H1 (cell line): ENCODE measurements around the gene PLEKHA5. TPM values are rescaled to one million over a fixed set of nuclear protein-coding genes. Genes with fewer than 3 reads are reported as not detected.

Source experiments
- CTCF ChIA-PET: fragments of 300-600 bp; sonication (Branson Sonifier 250); formaldehyde crosslinking; loops from one replicate; lab custom pipeline; 2021; ENCODE audit not compliant: partially characterized antibody; lab: Charles Lee
- POLR2A ChIA-PET: fragments of 300-600 bp; sonication (Branson Sonifier 250); formaldehyde crosslinking; loops from one replicate; lab custom pipeline; 2021; ENCODE audit warnings: inconsistent platforms; ENCODE audit not compliant: partially characterized antibody; lab: Charles Lee
- DNase-seq, 2 experiments: peaks; one replicate each; pipeline versions ENCODE4 v3.0.0 to v3.0.0-alpha.2; 2010 to 2022; ENCODE audit warnings: low spot score in 2 of 2, low read depth in 1 of 2, mixed read lengths in 1 of 2
- FAIRE-seq: peaks from 2 replicates; lab custom pipeline; 2011; peaks lifted over from hg19 to GRCh38; lab: Jason Lieb, UNC
- H2AFZ ChIP-seq: 2 replicates; pipeline ENCODE4 v1.8.1; 2012; ENCODE audit warnings: low read length, inconsistent platforms
- H2AK5ac ChIP-seq: 2 replicates; pipeline ENCODE4 v1.6.1; 2013; ENCODE audit warnings: low read depth, low read length
- H2BK120ac ChIP-seq: replicated peaks from 2 replicates; pipeline ENCODE3; 2013; ENCODE audit warnings: low read depth, low read length, inconsistent platforms
- H2BK12ac ChIP-seq: 2 replicates; pipeline ENCODE4 v1.6.1; 2013; ENCODE audit warnings: low read depth, low read length
- H2BK15ac ChIP-seq: 2 replicates; pipeline ENCODE4 v1.6.1; 2013; ENCODE audit warnings: low read length
- H2BK20ac ChIP-seq: 2 replicates; pipeline ENCODE4 v1.6.1; 2013; ENCODE audit warnings: low read length
- H2BK5ac ChIP-seq: 2 replicates; pipeline ENCODE4 v1.6.1; 2013; ENCODE audit warnings: low read depth, low read length
- H3K14ac ChIP-seq: 2 replicates; pipeline ENCODE4 v1.6.1; 2013; ENCODE audit warnings: inconsistent platforms; ENCODE audit not compliant: insufficient read length
- H3K18ac ChIP-seq: 2 replicates; pipeline ENCODE4 v1.6.1; 2013; ENCODE audit warnings: low read length; ENCODE audit errors: extremely low read depth
- H3K23ac ChIP-seq: 2 replicates; pipeline ENCODE4 v1.6.1; 2013; ENCODE audit warnings: inconsistent platforms; ENCODE audit not compliant: insufficient read length
- H3K23me2 ChIP-seq: 2 replicates; pipeline ENCODE4 v1.6.1; 2013; ENCODE audit warnings: low read depth, low read length
- H3K27ac ChIP-seq: 2 replicates; pipeline ENCODE4 v1.6.1; 2011; ENCODE audit warnings: low read depth, low read length, inconsistent platforms
- H3K27me3 ChIP-seq, 4 experiments: replicated peaks in 1 of 4; 1 replicate in 1 of 4; 2 replicates in 3 of 4; pipeline versions ENCODE4 v1.6.1 to v1.8.1; 2011 to 2013; ENCODE audit warnings: low read length in 3 of 4, mild to moderate bottlenecking in 3 of 4, inconsistent platforms in 2 of 4, mixed read lengths in 2 of 4, moderate library complexity in 1 of 4; ENCODE audit not compliant: control insufficient read depth in 3 of 4, insufficient read depth in 3 of 4; ENCODE audit errors: extremely low read depth in 1 of 4
- H3K36me3 ChIP-seq, 4 experiments: 2 replicates each; pipeline versions ENCODE4 v1.6.1 to v1.8.1; 2011 to 2013; ENCODE audit warnings: mild to moderate bottlenecking in 4 of 4, low read length in 3 of 4, moderate library complexity in 2 of 4, control low read depth in 1 of 4, inconsistent platforms in 1 of 4; ENCODE audit not compliant: insufficient read depth in 4 of 4, control insufficient read depth in 2 of 4
- H3K4ac ChIP-seq: replicated peaks from 2 replicates; pipeline ENCODE3; 2013; ENCODE audit warnings: low read length, low read depth, mixed read lengths, inconsistent platforms; ENCODE audit not compliant: insufficient read length
- H3K4me1 ChIP-seq, 4 experiments: replicated peaks in 1 of 4; 1 replicate in 1 of 4; 2 replicates in 3 of 4; pipeline versions ENCODE4 v1.6.1 to v1.8.1; 2011 to 2013; ENCODE audit warnings: low read length in 3 of 4, inconsistent platforms in 2 of 4, mixed read lengths in 1 of 4; ENCODE audit not compliant: insufficient read depth in 4 of 4, control insufficient read depth in 3 of 4
- H3K4me2 ChIP-seq, 2 experiments: 2 replicates each; pipeline versions ENCODE4 v1.6.1 to v1.8.1; 2011 to 2013; ENCODE audit warnings: low read depth in 2 of 2, low read length in 2 of 2, control low read depth in 1 of 2, inconsistent platforms in 1 of 2, mild to moderate bottlenecking in 1 of 2; ENCODE audit not compliant: insufficient read depth in 1 of 2
- H3K4me3 ChIP-seq, 4 experiments: fragments of 200-600, 300-600 bp in 1 of 4; sonication (generic), shearing (Covaris generic), sonication (Bioruptor Twin) in 1 of 4; 2 replicates each; pipeline versions ENCODE4 v1.5.1 to v1.8.1; 2011 to 2016; ENCODE audit warnings: low read length in 4 of 4, low read depth in 3 of 4, control low read depth in 2 of 4, inconsistent platforms in 2 of 4, mild to moderate bottlenecking in 2 of 4, mixed read lengths in 1 of 4, moderate library complexity in 1 of 4; ENCODE audit not compliant: insufficient read depth in 2 of 4; ENCODE audit errors: extremely low read depth in 1 of 4
- H3K56ac ChIP-seq: replicated peaks from 2 replicates; pipeline ENCODE3; 2013; ENCODE audit warnings: low read depth, mild to moderate bottlenecking, mixed read lengths, low read length, inconsistent platforms; ENCODE audit not compliant: insufficient read length
- H3K79me1 ChIP-seq: 2 replicates; pipeline ENCODE4 v1.6.1; 2013; ENCODE audit warnings: low read depth, low read length, control low read depth
- H3K79me2 ChIP-seq, 2 experiments: 2 replicates each; pipeline versions ENCODE4 v1.6.1 to v1.8.1; 2012 to 2013; ENCODE audit warnings: low read length in 2 of 2, mild to moderate bottlenecking in 2 of 2, inconsistent platforms in 1 of 2; ENCODE audit not compliant: insufficient read depth in 2 of 2, control insufficient read depth in 1 of 2
- H3K9ac ChIP-seq, 4 experiments: replicated peaks in 1 of 4; 1 replicate in 1 of 4; 2 replicates in 3 of 4; pipeline versions ENCODE4 v1.6.1 to v1.8.1; 2011 to 2013; ENCODE audit warnings: low read depth in 3 of 4, low read length in 3 of 4, control low read depth in 2 of 4, mild to moderate bottlenecking in 2 of 4, moderate library complexity in 2 of 4, inconsistent platforms in 1 of 4; ENCODE audit errors: extremely low read depth in 1 of 4
- H3K9me3 ChIP-seq, 2 experiments: 2 replicates each; pipeline versions ENCODE4 v1.6.1 to v1.8.1; 2012 to 2013; ENCODE audit warnings: mild to moderate bottlenecking in 2 of 2, moderate library complexity in 2 of 2, control low read depth in 1 of 2, inconsistent platforms in 1 of 2, low read depth in 1 of 2, low read length in 1 of 2, mixed read lengths in 1 of 2; ENCODE audit not compliant: insufficient read depth in 2 of 2
- H4K20me1 ChIP-seq, 2 experiments: replicated peaks in 1 of 2; 2 replicates each; pipeline versions ENCODE3 to v1.8.1; 2011 to 2013; ENCODE audit warnings: inconsistent platforms in 2 of 2, low read length in 2 of 2, mild to moderate bottlenecking in 1 of 2; ENCODE audit not compliant: insufficient read depth in 2 of 2, control insufficient read depth in 1 of 2
- H4K5ac ChIP-seq: 2 replicates; pipeline ENCODE4 v1.6.1; 2013; ENCODE audit warnings: low read length, low read depth, mixed read lengths, inconsistent platforms; ENCODE audit not compliant: insufficient read length
- H4K8ac ChIP-seq: 2 replicates; pipeline ENCODE4 v1.8.0; 2013; ENCODE audit warnings: mild to moderate bottlenecking, moderate library complexity, low read length, inconsistent platforms; ENCODE audit not compliant: insufficient read depth; ENCODE audit errors: extremely low read depth
- H4K91ac ChIP-seq: replicated peaks from 2 replicates; pipeline ENCODE3; 2013; ENCODE audit warnings: low read length, mixed read lengths, inconsistent platforms; ENCODE audit not compliant: insufficient read length
- BACH1 ChIP-seq: IDR thresholded peaks from 2 replicates; pipeline ENCODE4 v1.6.1; 2012; ENCODE audit warnings: low read length, improper control_type of control experiment
- EP300 ChIP-seq, 2 experiments: IDR thresholded peaks; 1 replicate in 1 of 2; 2 replicates in 1 of 2; pipeline ENCODE4 v1.6.1; 2011 to 2012; ENCODE audit warnings: low read depth in 2 of 2, low read length in 2 of 2, mild to moderate bottlenecking in 2 of 2, borderline replicate concordance in 1 of 2, inconsistent platforms in 1 of 2, moderate library complexity in 1 of 2
- GTF2F1 ChIP-seq: IDR thresholded peaks from 2 replicates; pipeline ENCODE4 v1.6.1; 2012; ENCODE audit warnings: low read depth, low read length, improper control_type of control experiment, borderline replicate concordance
- JUN ChIP-seq: IDR thresholded peaks from 2 replicates; pipeline ENCODE4 v1.6.1; 2011; ENCODE audit warnings: low read depth, mild to moderate bottlenecking, improper control_type of control experiment, low read length
- POLR2AphosphoS5 ChIP-seq: IDR thresholded peaks from 2 replicates; pipeline ENCODE4 v1.6.1; 2011; ENCODE audit warnings: low read depth, low read length
- RBBP5 ChIP-seq: IDR thresholded peaks from 2 replicates; pipeline ENCODE4 v1.7.1; 2012; ENCODE audit warnings: low read depth, mild to moderate bottlenecking, inconsistent platforms, low read length, moderate library complexity, borderline replicate concordance
- RXRA ChIP-seq: IDR thresholded peaks from 2 replicates; pipeline ENCODE4 v1.6.1; 2011; ENCODE audit warnings: low read depth, mild to moderate bottlenecking, low read length, moderate library complexity; ENCODE audit not compliant: insufficient read depth
- SP1 ChIP-seq: IDR thresholded peaks from 2 replicates; pipeline ENCODE4 v1.6.1; 2011; ENCODE audit warnings: low read depth, low read length
- SP4 ChIP-seq: IDR thresholded peaks from 2 replicates; pipeline ENCODE4 v1.6.1; 2012; ENCODE audit warnings: low read length, inconsistent platforms
- WGBS, 2 experiments: shearing (Covaris generic) in 1 of 2; methylation state at CpG; one replicate each; pipeline versions ENCODE4 v1.1.6 to v1.1.7; 2013 to 2015; ENCODE audit warnings: low lambda C conversion rate in 2 of 2, mixed read lengths in 2 of 2, inconsistent platforms in 1 of 2, low coverage in 1 of 2, missing lambda C conversion rate in 1 of 2; ENCODE audit not compliant: insufficient replicate concordance in 2 of 2, insufficient coverage in 1 of 2, insufficient read length in 1 of 2; ENCODE audit errors: extremely low coverage in 1 of 2, missing lambda C conversion rate in 1 of 2; 5-methylcytosine and 5-hydroxymethylcytosine counted together
- polyA plus RNA-seq, 7 experiments: library from polyadenylated mRNA; depleted of rRNA in 3 of 7; stranded (reverse) in 5 of 7; unstranded in 2 of 7; fragments of >200 nt in 5 of 7; fragments of 200-250 nt in 2 of 7; gene quantifications; 1 replicate in 5 of 7; 2 replicates in 1 of 7; 4 replicates in 1 of 7; pipeline versions ENCODE4 v1.2.1 to v1.2.3, GENCODE V29; 2011 to 2013; ENCODE audit warnings: missing spikeins in 2 of 7, mixed read lengths in 2 of 7
- total RNA-seq: library from RNA; stranded (reverse); fragmentation: NEBNext Ultra II Directional; extraction: Animal tissue kit (Norgen Biotek cat#: 25700); gene quantifications from 2 replicates; pipeline ENCODE4 v1.2.1, GENCODE V29; 2021

PLEKHA5 gene
- total and polyA plus RNA-seq, 2 of the 8 experiments (the other 6 are each of a cell fraction or from before 2014, with no cell fraction given) = 17.2 to 66.1 TPM

GRCh38 chr12:19191089-19191488 is 61.6 kb downstream of the PLEKHA5 start:
- Histone ChIP-seq H3K79me1 (no peaks in the 10 kb centered on the region), H3K4me3 (no peak overlapping the region), H3K23me2 (no peaks in the 10 kb centered on the region), H3K56ac (no peak overlapping the region), H4K8ac (no peak overlapping the region), H3K9ac (no peak overlapping the region), H3K4me2 (no peak overlapping the region), H3K36me3 (no peaks in the 10 kb centered on the region; a peak in 1 of 8 replicates), H3K27me3 (no peaks in the 10 kb centered on the region), H2BK15ac (no peak overlapping the region), H3K4ac (no peak overlapping the region), H2BK12ac (no peak overlapping the region), H2AK5ac (no peak overlapping the region), H4K91ac (no peak overlapping the region), H4K5ac (no peak overlapping the region), H3K23ac (no peak overlapping the region), H2BK20ac (no peak overlapping the region), H4K20me1 (peaks cover 2 to 3% of the 10 kb centered on the region in 2 experiments), H3K79me2 (peaks cover 4 to 99% of the 10 kb centered on the region in 2 experiments; a peak in 3 of 4 replicates), H3K4me1 (peaks cover 0 to 17% (median 7%) of the 10 kb centered on the region in 4 experiments; a peak in 6 of 7 replicates), H2AFZ (no peak overlapping the region), H3K9me3 (no peaks in the 10 kb centered on the region), H2BK5ac (no peak overlapping the region), H3K18ac (no peak overlapping the region), H3K27ac (no peak overlapping the region), H2BK120ac (no peak overlapping the region), H3K14ac (no peak overlapping the region)
- no peak for FAIRE-seq
- ChIA-PET POLR2A (interaction anchor here (0.9 to 1.2 kb wide), 3 partner anchors 9 to 228 kb away, joined by 3 read pairs; no protein-coding TSS in a partner anchor), CTCF (interaction anchor here (0.6 to 0.9 kb wide), 3 partner anchors 32 to 945 kb away, joined by 3 read pairs; no protein-coding TSS in a partner anchor)
- DNase-seq = no peak
- TF ChIP-seq BACH1 (no peak), SP1 (no peak), JUN (no peak), SP4 (no peak), GTF2F1 (no peak), RBBP5 (no peak), POLR2AphosphoS5 (no peak), RXRA (no peak), EP300 (IDR thresholded peaks at IDR 0.05; ENCODE audit: borderline replicate concordance in 1 of 2, low read depth in 2 of 2, low read length in 2 of 2) (no peak)
- 81% methylated on average over 1 of the region's 1 CpG; no CpG with 5 or more reads in 1 of the 2 experiments for WGBS, 2 experiments
